Heart left ventricle (tissue), 16 donors: Measurements from ENCODE around the gene ETS2. TPM values are rescaled to one million over a fixed set of nuclear protein-coding genes. Genes with fewer than 3 reads are reported as not detected.

Source experiments
- ATAC-seq, 4 donors: fragments of 200-7000 bp; cut with Tn5 transposase; one replicate each; pipeline ENCODE4 v1.9.1; 2020 to 2022; ENCODE audit warnings: moderate library complexity in 4 of 4, mild to moderate bottlenecking in 3 of 4, moderate number of reproducible peaks in 1 of 4
- DNase-seq, 5 donors: peaks; one replicate each; pipeline ENCODE4 v3.0.0-alpha.2; 2020
- H3K27ac ChIP-seq, 12 donors: fragments of 200-600 bp; sonication (generic) in 4 of 12; one replicate each; pipeline versions ENCODE4 v1.5.0 to v1.8.0; 2016 to 2022; ENCODE audit warnings: mild to moderate bottlenecking in 2 of 12
- H3K27me3 ChIP-seq, 9 donors: fragments of 200-600 bp; sonication (generic) in 2 of 9; one replicate each; pipeline versions ENCODE4 v1.5.1 to v1.8.0; 2016 to 2022; ENCODE audit warnings: mild to moderate bottlenecking in 3 of 9
- H3K36me3 ChIP-seq, 9 donors: fragments of 200-600 bp; sonication (generic) in 2 of 9; one replicate each; pipeline versions ENCODE4 v1.5.0 to v1.8.0; 2018 to 2022; ENCODE audit warnings: mild to moderate bottlenecking in 2 of 9
- H3K4me1 ChIP-seq, 12 donors: fragments of 200-600 bp; sonication (generic) in 4 of 12; one replicate each; pipeline versions ENCODE4 v1.5.0 to v1.8.0; 2016 to 2022; ENCODE audit warnings: mild to moderate bottlenecking in 3 of 12
- H3K4me3 ChIP-seq, 12 donors: fragments of 200-600 bp; sonication (generic) in 4 of 12; one replicate each; pipeline versions ENCODE4 v1.5.0 to v1.8.0; 2017 to 2022; ENCODE audit warnings: mild to moderate bottlenecking in 9 of 12, moderate library complexity in 4 of 12
- H3K9me3 ChIP-seq, 12 donors: fragments of 200-600 bp; sonication (generic) in 4 of 12; one replicate each; pipeline versions ENCODE4 v1.5.0 to v1.8.0; 2016 to 2022; ENCODE audit warnings: mild to moderate bottlenecking in 1 of 12
- POLR2A ChIP-seq, 2 donors: fragments of 450-650 bp; IDR thresholded peaks; one replicate each; pipeline ENCODE4 v1.6.1; 2017; ENCODE audit warnings: antibody characterized with exemption in 2 of 2, mild to moderate bottlenecking in 2 of 2, moderate library complexity in 2 of 2
- WGBS, 4 donors: extraction: QIAGEN DNeasy Blood & Tissue Kit in 2 of 4; methylation state at CpG; one replicate each; pipeline versions ENCODE4 v1.1.5 to v1.1.7; 2013 to 2018; 5-methylcytosine and 5-hydroxymethylcytosine counted together
- intact Hi-C, 10 donors: fragments of 100-400 bp; cut with DNase I; formaldehyde crosslinking; loops; one replicate each; pipeline versions ENCODE4 v1.11.1 to v1.14.2; 2022
- polyA plus RNA-seq, 2 donors: library from polyadenylated mRNA; stranded (reverse); fragments of 200-250 nt; gene quantifications; one replicate each; pipeline ENCODE4 v1.2.3, GENCODE V29; 2013
- total RNA-seq, 9 donors: library from RNA; depleted of rRNA in 2 of 9; stranded (reverse); fragments of >200 nt in 2 of 9; fragmentation: NEBNext Ultra II Directional in 3 of 9; extraction: Animal tissue kit (Norgen Biotek cat#: 25700) in 3 of 9; gene quantifications; one replicate each; pipeline versions ENCODE4 v1.1.0 to v1.2.4, GENCODE V29; 2016 to 2023
- TF ChIP-seq, protein P1 (sequence below), 12 donors: fragments of 200-600 bp; sonication (generic) in 4 of 12; IDR thresholded peaks; one replicate each; pipeline versions ENCODE4 v1.5.0 to v1.8.0; 2018 to 2022; ENCODE audit warnings: antibody characterized with exemption in 12 of 12, mild to moderate bottlenecking in 5 of 12
- donor health status: ischemic (EF 13 %, LVEDD 7.1; RV severe dilation, severe dysfunction).
- donor health status: healthy with polysubstance abuse.
- donor health status: DM: no; HTN: yes; CAD: no.
- donor health status: DM: no; HTN: no; CAD: no.
- donor health status: ischemic (EF 25% LVEDD 6.9; RV normal size, moderate dysfunction).
- donor health status: ischemic (EF 25% LVEDD 5.7; RV mildly dilated, moderate dysfunction).
- donor health status: healthy.
- donor health status: DM: yes; HTN: yes; CAD: no.
- donor health status: ischemic (EF 35%, LVEDD 5.7; RV mildly dilated, moderate dysfunction).
- donor health status: nonischemic (EF 11% LVEDD 7.7; RV severe dilation, severe dysfunction).
- donor health status: DM: yes; HTN: yes; CAD: no.
- donor health status: PGD.
- donor health status: ischemic (EF 29% LVEDD 5.4; RV normal size, mild dysfunction).
- donor health status: nonischemic (EF 23%, LVEDD 6.1; RV moderate dilation, normal function).

ETS2 gene
- total and polyA plus RNA-seq, 11 donors: 19.0 to 92.7 (median 41.0) TPM

DNA sequence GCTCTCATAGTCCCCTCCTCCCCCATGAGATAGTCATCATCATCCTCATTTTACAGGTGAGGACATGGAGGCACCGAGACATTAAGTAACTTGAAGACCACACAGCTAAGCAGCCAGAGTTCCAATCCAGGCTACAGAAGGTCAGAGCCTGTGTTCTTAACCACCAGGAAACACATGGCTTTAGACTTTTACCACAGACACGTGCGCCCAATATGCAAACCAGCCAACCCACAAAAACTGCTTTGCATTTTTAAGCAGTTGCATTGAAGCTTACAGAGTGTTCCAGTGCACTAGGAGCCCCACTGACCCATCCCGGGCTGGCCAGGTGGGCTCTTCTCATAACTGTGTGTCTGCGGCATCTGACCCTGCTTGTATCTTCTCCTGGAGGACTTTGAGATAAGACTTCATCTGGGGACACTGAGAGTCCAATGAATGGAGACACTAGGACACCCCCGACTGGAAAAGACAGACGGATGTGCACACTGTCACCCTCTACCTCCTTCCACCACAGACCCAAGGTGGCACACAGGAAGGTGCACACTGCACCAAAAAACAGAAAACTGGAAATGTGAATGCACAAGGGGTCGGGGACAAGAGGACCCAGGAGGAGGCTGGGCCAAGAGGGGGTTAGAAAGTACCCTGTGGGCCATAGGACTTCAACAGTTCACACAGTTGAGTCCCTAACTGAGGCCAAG is 56.4 kb downstream of the ETS2 start:
- Histone ChIP-seq H3K27ac (no peak overlapping the region), H3K4me1 (peaks cover 0 to 25% (median 14%) of the 10 kb centered on the region in 12 donors), H3K9me3 (no peaks in the 10 kb centered on the region), H3K27me3 (no peaks in the 10 kb centered on the region), H3K4me3 (no peak overlapping the region), H3K36me3 (no peaks in the 10 kb centered on the region)
- intact Hi-C loops: loop anchor here in 1 of 10 donors (5.0 kb wide), 1 partner anchor 45 kb away; no protein-coding TSS in a partner anchor
- no peak for TF ChIP-seq POLR2A (IDR thresholded peaks at IDR 0.05)
- TF ChIP-seq, protein P1, sequence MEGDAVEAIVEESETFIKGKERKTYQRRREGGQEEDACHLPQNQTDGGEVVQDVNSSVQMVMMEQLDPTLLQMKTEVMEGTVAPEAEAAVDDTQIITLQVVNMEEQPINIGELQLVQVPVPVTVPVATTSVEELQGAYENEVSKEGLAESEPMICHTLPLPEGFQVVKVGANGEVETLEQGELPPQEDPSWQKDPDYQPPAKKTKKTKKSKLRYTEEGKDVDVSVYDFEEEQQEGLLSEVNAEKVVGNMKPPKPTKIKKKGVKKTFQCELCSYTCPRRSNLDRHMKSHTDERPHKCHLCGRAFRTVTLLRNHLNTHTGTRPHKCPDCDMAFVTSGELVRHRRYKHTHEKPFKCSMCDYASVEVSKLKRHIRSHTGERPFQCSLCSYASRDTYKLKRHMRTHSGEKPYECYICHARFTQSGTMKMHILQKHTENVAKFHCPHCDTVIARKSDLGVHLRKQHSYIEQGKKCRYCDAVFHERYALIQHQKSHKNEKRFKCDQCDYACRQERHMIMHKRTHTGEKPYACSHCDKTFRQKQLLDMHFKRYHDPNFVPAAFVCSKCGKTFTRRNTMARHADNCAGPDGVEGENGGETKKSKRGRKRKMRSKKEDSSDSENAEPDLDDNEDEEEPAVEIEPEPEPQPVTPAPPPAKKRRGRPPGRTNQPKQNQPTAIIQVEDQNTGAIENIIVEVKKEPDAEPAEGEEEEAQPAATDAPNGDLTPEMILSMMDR (IDR thresholded peaks at IDR 0.05): no peak
- no peak for DNase-seq
- ATAC-seq: no peak
- 79 to 94% (median 87%) methylated on average over 8 of the region's 8 CpGs for WGBS, 4 donors

DNA sequence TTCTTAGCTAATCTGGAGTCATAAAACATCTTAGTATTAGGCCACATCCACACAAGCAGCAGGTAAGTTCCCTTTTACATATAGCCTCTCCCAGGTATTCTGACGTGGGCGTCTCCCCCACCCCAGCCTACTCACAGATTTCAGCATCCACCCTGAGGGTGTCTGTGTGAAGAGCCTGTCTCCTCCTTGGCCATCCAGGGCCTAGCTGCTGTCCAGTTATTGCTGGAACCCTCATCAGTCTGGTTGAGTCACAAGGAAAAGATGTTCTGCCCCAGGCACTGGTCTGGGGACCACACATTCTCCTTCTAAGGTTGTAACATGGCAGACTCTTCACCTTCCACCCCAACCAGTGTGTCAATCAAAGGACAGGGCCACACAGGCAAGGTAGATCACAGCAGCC is 57.6 kb downstream of the ETS2 start:
- ATAC-seq (no peak), DNase-seq (no peak)
- intact Hi-C loops: loop anchor here in 1 of 10 donors (5.0 kb wide), 1 partner anchor 44 kb away; no protein-coding TSS in a partner anchor
- Histone ChIP-seq H3K27ac (no peak overlapping the region), H3K4me1 (peaks cover 0 to 15% (median 8%) of the 10 kb centered on the region in 12 donors), H3K27me3 (no peaks in the 10 kb centered on the region), H3K9me3 (peaks cover 0 to 4% (median 0%) of the 10 kb centered on the region in 12 donors), H3K36me3 (no peaks in the 10 kb centered on the region), H3K4me3 (no peak overlapping the region)
- TF ChIP-seq, protein P1 (IDR thresholded peaks at IDR 0.05): no peak
- TF ChIP-seq POLR2A (IDR thresholded peaks at IDR 0.05): no peak
- 96 to 100% (median 99%) methylated on average over 2 of the region's 2 CpGs for WGBS, 4 donors

DNA sequence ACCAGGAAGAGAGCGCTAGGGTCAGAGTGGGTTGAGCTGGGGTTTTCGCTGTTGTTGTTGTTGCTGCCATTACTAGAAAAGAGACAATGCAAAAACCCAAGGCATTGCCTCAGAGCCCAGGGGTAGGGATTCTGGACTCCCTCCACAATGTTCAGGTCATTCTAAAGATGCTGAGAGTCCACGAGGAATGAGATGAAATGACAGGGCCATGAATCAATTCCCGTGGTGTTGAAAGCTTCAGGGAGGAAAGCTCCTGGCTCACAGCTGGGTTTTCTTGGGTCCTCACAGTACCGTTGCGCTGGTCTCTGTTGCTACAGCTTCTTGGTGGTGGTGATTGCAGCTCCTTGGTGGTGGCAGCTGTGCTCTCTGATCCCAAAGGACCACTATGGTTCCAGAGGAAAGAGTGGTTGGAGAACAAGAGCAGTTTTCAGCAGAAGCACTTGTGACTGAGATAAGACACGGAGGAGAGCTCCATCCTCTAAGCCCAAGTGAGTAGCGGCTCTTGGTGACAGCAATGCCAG is 58.2 kb downstream of the ETS2 start:
- Histone ChIP-seq H3K9me3 (peaks cover 0 to 4% (median 0%) of the 10 kb centered on the region in 12 donors), H3K4me3 (no peak overlapping the region), H3K36me3 (no peaks in the 10 kb centered on the region), H3K27ac (no peak overlapping the region), H3K27me3 (no peaks in the 10 kb centered on the region), H3K4me1 (peaks cover 0 to 14% (median 8%) of the 10 kb centered on the region in 12 donors)
- no peak for ATAC-seq
- intact Hi-C loops: loop anchor here in 1 of 10 donors (5.0 kb wide), 1 partner anchor 43 kb away; no protein-coding TSS in a partner anchor
- WGBS, 4 donors: 81 to 89% (median 85%) methylated on average over 8 of the region's 8 CpGs
- no peak for DNase-seq
- TF ChIP-seq, protein P1 (IDR thresholded peaks at IDR 0.05): no peak
- TF ChIP-seq POLR2A (IDR thresholded peaks at IDR 0.05): no peak

DNA sequence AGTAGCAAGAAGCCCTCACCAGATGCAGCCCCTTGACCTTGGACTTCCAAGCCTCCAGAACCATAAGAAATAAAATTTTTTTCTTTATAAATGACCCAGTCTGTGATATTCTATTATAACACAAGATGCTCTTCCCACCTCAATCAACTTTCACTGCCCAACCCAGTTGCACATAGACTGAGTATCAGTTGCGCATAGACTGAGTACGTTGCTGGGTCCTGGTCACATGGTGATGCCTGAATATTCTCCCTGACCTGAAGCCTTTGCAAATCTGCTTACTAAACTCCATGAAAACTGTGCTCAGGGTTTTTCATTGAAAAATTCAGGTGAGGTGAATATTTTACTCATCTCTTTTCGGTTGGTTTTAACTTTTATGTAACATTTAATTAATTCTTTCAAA is 59.2 kb downstream of the ETS2 start:
- intact Hi-C loops: loop anchor here in 2 of 10 donors (5.0 kb wide), 2 partner anchors 37 to 42 kb away; no protein-coding TSS in a partner anchor
- H3K9me3 ChIP-seq: peaks cover 0 to 4% (median 0%) of the 10 kb centered on the region in 12 donors
- H3K4me3 ChIP-seq: no peak overlapping the region

More for the DNA sequence above, 59.2 kb downstream of the ETS2 start:
- Histone ChIP-seq H3K27me3 (no peaks in the 10 kb centered on the region), H3K36me3 (no peaks in the 10 kb centered on the region), H3K27ac (no peak overlapping the region), H3K4me1 (peaks cover 0 to 18% (median 8%) of the 10 kb centered on the region in 12 donors)
- WGBS, 4 donors: 64 to 95% (median 81%) methylated on average over 3 of the region's 3 CpGs
- TF ChIP-seq, protein P1 (IDR thresholded peaks at IDR 0.05): no peak
- no peak for TF ChIP-seq POLR2A (IDR thresholded peaks at IDR 0.05)
- ATAC-seq: no peak
- DNase-seq: no peak
